ENCODE results near the gene CLDN19. TPM values are rescaled to one million over a fixed set of nuclear protein-coding genes. Genes with fewer than 3 reads are reported as not detected.

The CLDN19 gene
- total and polyA plus RNA-seq, 4 experiments from 2014 or later: not detected

- H3K27ac Mint-ChIP-seq: peak overlapping the region in 2 of 7 donors; percentile 31 to 38
- Histone ChIP-seq H3K27ac (ENCODE audit: low read depth, low read length) (no peak overlapping the region), H3K9me3 (ENCODE audit: control insufficient read depth in 1 of 2, low read length in 2 of 2) (no peaks in the 10 kb centered on the region), H3K27me3 (ENCODE audit: insufficient read depth, low read length) (no peaks in the 10 kb centered on the region), H3K4me3 (ENCODE audit: low read length in 2 of 2) (no peak overlapping the region), H3K36me3 (ENCODE audit: insufficient read depth, low read length) (peaks cover 35% of the 10 kb centered on the region), H3K4me1 (ENCODE audit: insufficient read depth, low read length) (no peaks in the 10 kb centered on the region)
- POLR2A ChIA-PET (ENCODE audit: partially characterized antibody): no interaction called here
- no peak overlapping the region for H3K4me3 Mint-ChIP-seq
- CTCF ChIA-PET (ENCODE audit: partially characterized antibody): interaction anchor here (1.2 to 3.8 kb wide), 5 partner anchors 11 to 574 kb away, joined by 3 to 34 read pairs (median 7); partner anchors contain the start of genes C1orf50 and P3H1
- peaks cover 41 to 54% of the 10 kb centered on the region in 2 donors for H3K36me3 Mint-ChIP-seq
- intact Hi-C loops (cut with micrococcal nuclease): loop anchor here (5.0 kb wide), 1 partner anchor 406 kb away; no protein-coding TSS in a partner anchor
- DNase-seq: no peak
- no peaks in the 10 kb centered on the region for H3K4me1 Mint-ChIP-seq
- no peaks in the 10 kb centered on the region for H3K9me3 Mint-ChIP-seq
- H3K27me3 Mint-ChIP-seq: no peaks in the 10 kb centered on the region
Measured at GRCh38 chr1:42748021-42748420, 8.0 kb upstream of the CLDN19 start.

- DNase-seq: peak in 4 of 5 donors; percentile 17 to 38 (median 33)
- Mint-ChIP-seq H3K27ac (no peak overlapping the region), H3K27me3 (no peaks in the 10 kb centered on the region), H3K36me3 (peaks cover 33 to 45% of the 10 kb centered on the region in 2 donors), H3K4me1 (no peaks in the 10 kb centered on the region), H3K4me3 (no peak overlapping the region), H3K9me3 (no peaks in the 10 kb centered on the region)
- H3K4me3 ChIP-seq (ENCODE audit: low read length in 2 of 2): no peak overlapping the region
- H3K27ac ChIP-seq (ENCODE audit: low read depth, low read length): no peak overlapping the region
- ChIA-PET CTCF (ENCODE audit: partially characterized antibody) (interaction anchor here (1.0 to 3.8 kb wide), 9 partner anchors 20 to 573 kb away, joined by 3 to 34 read pairs (median 3); partner anchors contain the start of genes C1orf50, P3H1 and TMEM269), POLR2A (ENCODE audit: partially characterized antibody) (interaction anchor here (1.0 kb wide), 1 partner anchor 64 kb away, joined by 3 read pairs; no protein-coding TSS in a partner anchor)
- peaks cover 26% of the 10 kb centered on the region for H3K36me3 ChIP-seq (ENCODE audit: insufficient read depth, low read length)
- H3K27me3 ChIP-seq (ENCODE audit: insufficient read depth, low read length): no peaks in the 10 kb centered on the region
- H3K4me1 ChIP-seq (ENCODE audit: insufficient read depth, low read length): no peaks in the 10 kb centered on the region
- intact Hi-C loops (cut with micrococcal nuclease): loop anchor here (1.0 to 5.0 kb wide), 2 partner anchors 169 to 405 kb away; no protein-coding TSS in a partner anchor
- H3K9me3 ChIP-seq (ENCODE audit: control insufficient read depth in 1 of 2, low read length in 2 of 2): no peaks in the 10 kb centered on the region
Measured at GRCh38 chr1:42747125-42747524, 7.1 kb upstream of the CLDN19 start.

- no peaks in the 10 kb centered on the region for H3K9me3 Mint-ChIP-seq
- peaks cover 27 to 40% of the 10 kb centered on the region in 2 donors for H3K36me3 Mint-ChIP-seq
- no peak for DNase-seq
- intact Hi-C loops (cut with micrococcal nuclease): loop anchor here (1.0 to 5.0 kb wide), 2 partner anchors 168 to 404 kb away; no protein-coding TSS in a partner anchor
- H3K9me3 ChIP-seq (ENCODE audit: control insufficient read depth in 1 of 2, low read length in 2 of 2): no peaks in the 10 kb centered on the region
- no peak overlapping the region for H3K4me3 Mint-ChIP-seq
- ChIA-PET POLR2A (ENCODE audit: partially characterized antibody) (interaction anchor here (1.0 kb wide), 1 partner anchor 64 kb away, joined by 3 read pairs; no protein-coding TSS in a partner anchor), CTCF (ENCODE audit: partially characterized antibody) (interaction anchor here (1.0 to 3.8 kb wide), 11 partner anchors 20 to 573 kb away, joined by 3 to 34 read pairs (median 3); partner anchors contain the start of genes C1orf50, P3H1 and TMEM269)
- H3K4me1 ChIP-seq (ENCODE audit: insufficient read depth, low read length): no peaks in the 10 kb centered on the region
- H3K27me3 Mint-ChIP-seq: no peaks in the 10 kb centered on the region
- H3K27me3 ChIP-seq (ENCODE audit: insufficient read depth, low read length): no peaks in the 10 kb centered on the region
- no peaks in the 10 kb centered on the region for H3K4me1 Mint-ChIP-seq
- H3K27ac ChIP-seq (ENCODE audit: low read depth, low read length): no peak overlapping the region
- H3K36me3 ChIP-seq (ENCODE audit: insufficient read depth, low read length): peaks cover 21% of the 10 kb centered on the region
- no peak overlapping the region for H3K27ac Mint-ChIP-seq
- no peak overlapping the region for H3K4me3 ChIP-seq (ENCODE audit: low read length in 2 of 2)
Measured at GRCh38 chr1:42746436-42747105, 6.5 kb upstream of the CLDN19 start.

- intact Hi-C loops (cut with micrococcal nuclease): loop anchor here (5.0 kb wide), 1 partner anchor 404 kb away; no protein-coding TSS in a partner anchor
- no peaks in the 10 kb centered on the region for H3K27me3 Mint-ChIP-seq
- no peaks in the 10 kb centered on the region for H3K4me1 ChIP-seq (ENCODE audit: insufficient read depth, low read length)
Measured at GRCh38 chr1:42745851-42746250, 5.8 kb upstream of the CLDN19 start.

GRCh38 chr1:42744148-42744413 is 4.0 kb upstream of the CLDN19 start:
- H3K4me3 ChIP-seq (ENCODE audit: low read length in 2 of 2): no peak overlapping the region
- no peaks in the 10 kb centered on the region for H3K9me3 Mint-ChIP-seq
- H3K9me3 ChIP-seq (ENCODE audit: control insufficient read depth in 1 of 2, low read length in 2 of 2): no peaks in the 10 kb centered on the region
- H3K36me3 ChIP-seq (ENCODE audit: insufficient read depth, low read length): peaks cover 9% of the 10 kb centered on the region
- H3K27me3 ChIP-seq (ENCODE audit: insufficient read depth, low read length): no peaks in the 10 kb centered on the region
- ChIA-PET CTCF (ENCODE audit: partially characterized antibody) (interaction anchor here (0.9 to 3.8 kb wide), 2 partner anchors 103 to 166 kb away, joined by 3 to 34 read pairs; no protein-coding TSS in a partner anchor), POLR2A (ENCODE audit: partially characterized antibody) (no interaction called here)
- peaks cover 11 to 26% of the 10 kb centered on the region in 2 donors for H3K36me3 Mint-ChIP-seq
- DNase-seq: no peak
- intact Hi-C loops (cut with micrococcal nuclease): no loop called here
- no peaks in the 10 kb centered on the region for H3K4me1 ChIP-seq (ENCODE audit: insufficient read depth, low read length)
- no peaks in the 10 kb centered on the region for H3K4me1 Mint-ChIP-seq
- H3K27ac Mint-ChIP-seq: no peak overlapping the region
- no peak overlapping the region for H3K27ac ChIP-seq (ENCODE audit: low read depth, low read length)
- no peak overlapping the region for H3K4me3 Mint-ChIP-seq
- no peaks in the 10 kb centered on the region for H3K27me3 Mint-ChIP-seq

More at GRCh38 chr1:42745851-42746250, 5.8 kb upstream of the CLDN19 start:
- Histone ChIP-seq H3K9me3 (ENCODE audit: control insufficient read depth in 1 of 2, low read length in 2 of 2) (no peaks in the 10 kb centered on the region), H3K36me3 (ENCODE audit: insufficient read depth, low read length) (peaks cover 21% of the 10 kb centered on the region), H3K4me3 (ENCODE audit: low read length in 2 of 2) (no peak overlapping the region), H3K27ac (ENCODE audit: low read depth, low read length) (no peak overlapping the region), H3K27me3 (ENCODE audit: insufficient read depth, low read length) (no peaks in the 10 kb centered on the region)
- no peaks in the 10 kb centered on the region for H3K4me1 Mint-ChIP-seq
- H3K36me3 Mint-ChIP-seq: peaks cover 25 to 39% of the 10 kb centered on the region in 2 donors
- peak overlapping the region in 1 of 7 donors; percentile 62 for H3K27ac Mint-ChIP-seq
- H3K9me3 Mint-ChIP-seq: no peaks in the 10 kb centered on the region
- POLR2A ChIA-PET (ENCODE audit: partially characterized antibody): no interaction called here
- CTCF ChIA-PET (ENCODE audit: partially characterized antibody): interaction anchor here (1.1 to 3.8 kb wide), 8 partner anchors 21 to 406 kb away, joined by 3 to 34 read pairs (median 4); partner anchors contain the start of genes C1orf50, P3H1 and TMEM269
- H3K4me3 Mint-ChIP-seq: no peak overlapping the region
- DNase-seq: no peak

GRCh38 chr1:42743317-42744147 is 3.5 kb upstream of the CLDN19 start:
- H3K27ac Mint-ChIP-seq: peak overlapping the region in 2 of 7 donors; percentile 2 to 34
- Histone ChIP-seq H3K4me1 (ENCODE audit: insufficient read depth, low read length) (no peaks in the 10 kb centered on the region), H3K27me3 (ENCODE audit: insufficient read depth, low read length) (no peaks in the 10 kb centered on the region), H3K9me3 (ENCODE audit: control insufficient read depth in 1 of 2, low read length in 2 of 2) (no peaks in the 10 kb centered on the region), H3K27ac (ENCODE audit: low read depth, low read length) (no peak overlapping the region), H3K4me3 (ENCODE audit: low read length in 2 of 2) (no peak overlapping the region), H3K36me3 (ENCODE audit: insufficient read depth, low read length) (peaks cover 8% of the 10 kb centered on the region)
- no peak for DNase-seq
- H3K36me3 Mint-ChIP-seq: peaks cover 6 to 20% of the 10 kb centered on the region in 2 donors
- POLR2A ChIA-PET (ENCODE audit: partially characterized antibody): interaction anchor here (1.1 kb wide), 1 partner anchor 78 kb away, joined by 3 read pairs; no protein-coding TSS in a partner anchor
- CTCF ChIA-PET (ENCODE audit: partially characterized antibody): interaction anchor here (0.7 to 1.0 kb wide), 3 partner anchors 12 to 102 kb away, joined by 3 read pairs; no protein-coding TSS in a partner anchor
- intact Hi-C loops (cut with micrococcal nuclease): no loop called here
- H3K4me1 Mint-ChIP-seq: no peaks in the 10 kb centered on the region
- no peaks in the 10 kb centered on the region for H3K27me3 Mint-ChIP-seq
- peak overlapping the region in 1 of 8 donors; percentile 7 for H3K4me3 Mint-ChIP-seq
- H3K9me3 Mint-ChIP-seq: no peaks in the 10 kb centered on the region

All from CD4-positive, alpha-beta memory T cell (primary cell).